ENCODE results near the gene WWTR1. TPM values are rescaled to one million over a fixed set of nuclear protein-coding genes. Genes with fewer than 3 reads are reported as not detected.

WWTR1 gene
- total RNA-seq, 1 experiment from 2014 or later, result 79.7 TPM

DNA sequence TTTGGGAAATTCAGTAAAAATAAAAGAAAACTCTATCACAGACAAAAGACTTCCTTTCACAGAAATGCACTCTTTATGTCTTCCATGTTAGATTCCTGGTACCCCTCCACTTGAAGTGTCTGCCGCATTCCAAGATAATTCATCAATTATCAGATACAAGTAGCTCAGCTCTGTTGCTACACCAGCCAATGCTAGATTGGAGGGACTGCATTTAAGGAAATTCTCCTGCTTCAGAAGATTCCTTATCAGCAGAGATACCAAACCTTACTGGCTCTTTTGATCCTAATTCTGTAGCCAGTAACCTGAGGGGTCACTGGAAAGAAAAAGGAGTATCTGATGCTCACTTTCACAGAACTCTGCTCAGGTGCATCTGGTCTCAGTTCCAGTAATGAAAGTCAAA is 119.5 kb downstream of the WWTR1 start:
- no peaks in the 10 kb centered on the region for H3K27me3 ChIP-seq (ENCODE audit: low read length)
- H2AFZ ChIP-seq (ENCODE audit: low read length), result no peak overlapping the region
- H3K9me3 ChIP-seq (ENCODE audit: low read length), result no peaks in the 10 kb centered on the region
- H3K4me3 ChIP-seq (ENCODE audit: low read length), result no peak overlapping the region
- DNase-seq (no peak), ATAC-seq (no peak)
- no peaks in the 10 kb centered on the region for H4K20me1 ChIP-seq (ENCODE audit: low read length)
- intact Hi-C loops (cut with micrococcal nuclease), result no loop called here
- no peak overlapping the region for H3K9ac ChIP-seq (ENCODE audit: low read length)
- peaks cover 15% of the 10 kb centered on the region for H3K4me1 ChIP-seq (ENCODE audit: insufficient read depth, low read length)
- no peaks in the 10 kb centered on the region for H3F3A ChIP-seq (ENCODE audit: low read length, unreplicated experiment)
- POLR2A ChIA-PET (ENCODE audit: unreplicated experiment), result interaction anchor here (0.6 kb wide), 1 partner anchor 44 kb away, joined by 3 read pairs; no protein-coding TSS in a partner anchor
- no peaks in the 10 kb centered on the region for H3K9me2 ChIP-seq (replicated peaks; ENCODE audit: low read length)
- TF ChIP-seq EZH2 (IDR thresholded peaks at IDR 0.05; ENCODE audit: low read length, unreplicated experiment), result no peak
- TF ChIP-seq, protein P1, sequence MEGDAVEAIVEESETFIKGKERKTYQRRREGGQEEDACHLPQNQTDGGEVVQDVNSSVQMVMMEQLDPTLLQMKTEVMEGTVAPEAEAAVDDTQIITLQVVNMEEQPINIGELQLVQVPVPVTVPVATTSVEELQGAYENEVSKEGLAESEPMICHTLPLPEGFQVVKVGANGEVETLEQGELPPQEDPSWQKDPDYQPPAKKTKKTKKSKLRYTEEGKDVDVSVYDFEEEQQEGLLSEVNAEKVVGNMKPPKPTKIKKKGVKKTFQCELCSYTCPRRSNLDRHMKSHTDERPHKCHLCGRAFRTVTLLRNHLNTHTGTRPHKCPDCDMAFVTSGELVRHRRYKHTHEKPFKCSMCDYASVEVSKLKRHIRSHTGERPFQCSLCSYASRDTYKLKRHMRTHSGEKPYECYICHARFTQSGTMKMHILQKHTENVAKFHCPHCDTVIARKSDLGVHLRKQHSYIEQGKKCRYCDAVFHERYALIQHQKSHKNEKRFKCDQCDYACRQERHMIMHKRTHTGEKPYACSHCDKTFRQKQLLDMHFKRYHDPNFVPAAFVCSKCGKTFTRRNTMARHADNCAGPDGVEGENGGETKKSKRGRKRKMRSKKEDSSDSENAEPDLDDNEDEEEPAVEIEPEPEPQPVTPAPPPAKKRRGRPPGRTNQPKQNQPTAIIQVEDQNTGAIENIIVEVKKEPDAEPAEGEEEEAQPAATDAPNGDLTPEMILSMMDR (conservative IDR thresholded peaks at IDR 0.05; ENCODE audit: low read depth, low read length), result no peak
- no peak for TF ChIP-seq EZH2phosphoT487 (IDR thresholded peaks at IDR 0.05; ENCODE audit: borderline replicate concordance, low read length)
- CTCF ChIA-PET, result no interaction called here
- no peak overlapping the region for H3K4me2 ChIP-seq (ENCODE audit: low read length)
- H3K36me3 ChIP-seq (ENCODE audit: low read depth, low read length), result peaks cover 41% of the 10 kb centered on the region
- no TSS peak for BruUV-seq (replicated peaks)
- peaks cover 59% of the 10 kb centered on the region for H3K79me2 ChIP-seq (ENCODE audit: low read length)
- H3K27ac ChIP-seq (ENCODE audit: low read length), result no peak overlapping the region

DNA sequence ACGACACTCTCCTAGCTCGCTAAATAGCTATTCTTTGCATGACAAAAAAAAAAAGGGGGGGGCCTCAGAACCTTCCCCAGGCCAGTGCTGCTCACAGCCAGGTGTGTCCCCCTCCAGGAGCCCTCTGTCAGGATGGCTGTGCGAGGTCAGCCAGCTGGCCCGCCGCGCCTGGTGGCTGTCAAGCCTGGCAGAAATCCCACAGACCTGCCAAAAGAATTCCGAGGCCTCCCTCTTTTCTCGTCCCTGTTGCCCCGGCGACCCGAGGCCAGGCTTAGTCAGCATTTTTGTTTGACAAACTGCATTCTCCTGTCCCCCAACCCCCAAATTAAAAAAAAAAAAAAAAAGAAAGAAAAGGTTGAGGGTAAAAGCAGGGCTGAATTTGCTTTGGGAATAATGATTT is 121.4 kb downstream of the WWTR1 start:
- Histone ChIP-seq H2AFZ (ENCODE audit: low read length) (no peak overlapping the region), H3K9me2 (replicated peaks; ENCODE audit: low read length) (no peaks in the 10 kb centered on the region), H4K20me1 (ENCODE audit: low read length) (no peaks in the 10 kb centered on the region), H3K36me3 (ENCODE audit: low read depth, low read length) (peaks cover 28% of the 10 kb centered on the region; the same call in 1 of the 2 replicates), H3K79me2 (ENCODE audit: low read length) (peaks cover 56% of the 10 kb centered on the region), H3K4me2 (ENCODE audit: low read length) (no peak overlapping the region), H3K4me3 (ENCODE audit: low read length) (no peak overlapping the region), H3K27ac (ENCODE audit: low read length) (no peak overlapping the region), H3K9me3 (ENCODE audit: low read length) (no peaks in the 10 kb centered on the region), H3K9ac (ENCODE audit: low read length) (no peak overlapping the region), H3K27me3 (ENCODE audit: low read length) (no peaks in the 10 kb centered on the region), H3F3A (ENCODE audit: low read length, unreplicated experiment) (no peaks in the 10 kb centered on the region), H3K4me1 (ENCODE audit: insufficient read depth, low read length) (peaks cover 15% of the 10 kb centered on the region)
- ATAC-seq (no peak), DNase-seq (no peak)
- intact Hi-C loops (cut with micrococcal nuclease), result no loop called here
- CTCF ChIA-PET, result no interaction called here
- no TSS peak for BruUV-seq (replicated peaks)
- TF ChIP-seq EZH2 (IDR thresholded peaks at IDR 0.05; ENCODE audit: low read length, unreplicated experiment) (no peak), EZH2phosphoT487 (IDR thresholded peaks at IDR 0.05; ENCODE audit: borderline replicate concordance, low read length) (no peak)
- TF ChIP-seq, protein P1 (conservative IDR thresholded peaks at IDR 0.05; ENCODE audit: low read depth, low read length), result no peak
- POLR2A ChIA-PET (ENCODE audit: unreplicated experiment), result no interaction called here

DNA sequence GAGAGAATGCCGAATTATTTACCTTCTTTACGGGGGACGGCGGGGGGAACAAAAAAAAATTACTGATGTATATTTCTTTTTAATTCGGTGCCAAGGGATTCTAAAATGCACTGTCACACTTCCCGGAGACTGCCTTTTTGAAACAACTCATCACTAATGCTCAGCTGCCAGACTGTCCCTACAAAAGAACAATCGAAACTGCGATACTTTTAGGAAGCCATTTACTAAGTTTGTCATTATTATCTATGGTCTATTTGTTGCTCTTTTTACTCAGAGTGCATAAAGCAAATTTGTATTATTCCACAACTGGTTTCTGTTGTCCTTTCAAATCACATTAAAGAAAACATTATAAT is 122.5 kb downstream of the WWTR1 start:
- peaks cover 51% of the 10 kb centered on the region for H3K79me2 ChIP-seq (ENCODE audit: low read length)
- no peaks in the 10 kb centered on the region for H3K9me2 ChIP-seq (replicated peaks; ENCODE audit: low read length)
- intact Hi-C loops (cut with micrococcal nuclease), result no loop called here
- no peak overlapping the region for H3K27ac ChIP-seq (ENCODE audit: low read length)
- ATAC-seq, result no peak
- no peak overlapping the region for H2AFZ ChIP-seq (ENCODE audit: low read length)
- CTCF ChIA-PET, result interaction anchor here (1.0 kb wide), 1 partner anchor 25 kb away, joined by 5 read pairs; no protein-coding TSS in a partner anchor
- TF ChIP-seq EZH2phosphoT487 (IDR thresholded peaks at IDR 0.05; ENCODE audit: borderline replicate concordance, low read length) (no peak), EZH2 (IDR thresholded peaks at IDR 0.05; ENCODE audit: low read length, unreplicated experiment) (no peak)
- TF ChIP-seq, protein P1 (conservative IDR thresholded peaks at IDR 0.05; ENCODE audit: low read depth, low read length), result no peak
- H3F3A ChIP-seq (ENCODE audit: low read length, unreplicated experiment), result no peaks in the 10 kb centered on the region
- DNase-seq, result no peak
- H3K4me3 ChIP-seq (ENCODE audit: low read length), result no peak overlapping the region
- POLR2A ChIA-PET (ENCODE audit: unreplicated experiment), result interaction anchor here (0.6 kb wide), 1 partner anchor 46 kb away, joined by 7 read pairs; no protein-coding TSS in a partner anchor
- H3K9me3 ChIP-seq (ENCODE audit: low read length), result no peaks in the 10 kb centered on the region
- peaks cover 5% of the 10 kb centered on the region for H3K4me1 ChIP-seq (ENCODE audit: insufficient read depth, low read length)
- H4K20me1 ChIP-seq (ENCODE audit: low read length), result no peaks in the 10 kb centered on the region
- no peak overlapping the region for H3K4me2 ChIP-seq (ENCODE audit: low read length)
- BruUV-seq (replicated peaks), result no TSS peak
- peaks cover 20% of the 10 kb centered on the region; the same call in 1 of the 2 replicates for H3K36me3 ChIP-seq (ENCODE audit: low read depth, low read length)
- no peak overlapping the region for H3K9ac ChIP-seq (ENCODE audit: low read length)
- H3K27me3 ChIP-seq (ENCODE audit: low read length), result no peaks in the 10 kb centered on the region

Data from PC-3 (cell line).